Lower lobe of right lung (tissue), 2 donors: ENCODE measurements around the gene ARL2BP. TPM values are rescaled to one million over a fixed set of nuclear protein-coding genes. Genes with fewer than 3 reads are reported as not detected.

Experiments used
- ATAC-seq, 2 donors: fragments of 200-7000 bp; cut with Tn5 transposase; one replicate each; pipeline ENCODE4 v1.9.1; 2020 to 2022; ENCODE audit warnings: mild to moderate bottlenecking in 2 of 2, moderate library complexity in 2 of 2
- DNase-seq: peaks from one replicate; pipeline ENCODE4 v3.0.0-alpha.2; 2020
- H3K27ac ChIP-seq: fragments of 200-600 bp; one replicate; pipeline ENCODE4 v1.8.0; 2022
- H3K27me3 ChIP-seq: fragments of 200-600 bp; one replicate; pipeline ENCODE4 v1.8.0; 2022; ENCODE audit warnings: low read depth
- H3K36me3 ChIP-seq: fragments of 200-600 bp; one replicate; pipeline ENCODE4 v1.8.0; 2022; ENCODE audit warnings: mild to moderate bottlenecking
- H3K4me1 ChIP-seq: fragments of 200-600 bp; one replicate; pipeline ENCODE4 v1.8.0; 2022
- H3K4me3 ChIP-seq: fragments of 200-600 bp; one replicate; pipeline ENCODE4 v1.8.0; 2022; ENCODE audit warnings: mild to moderate bottlenecking
- H3K9me3 ChIP-seq: fragments of 200-600 bp; one replicate; pipeline ENCODE4 v1.8.0; 2022
- intact Hi-C: fragments of 100-400 bp; cut with DNase I; formaldehyde crosslinking; loops from one replicate; pipeline ENCODE4 v1.11.0; 2022
- total RNA-seq: library from RNA; stranded (reverse); fragmentation: NEBNext Ultra II Directional; extraction: Animal tissue kit (Norgen Biotek cat#: 25700); gene quantifications from one replicate; pipeline ENCODE4 v1.2.1, GENCODE V29; 2021
- TF ChIP-seq, protein P1 (sequence below): fragments of 200-600 bp; IDR thresholded peaks from one replicate; pipeline ENCODE4 v1.8.0; 2022; ENCODE audit warnings: antibody characterized with exemption, mild to moderate bottlenecking
- donor health status: DM: no; HTN: yes; CAD: no; lungs with severe emphysema.

The ARL2BP gene
- total RNA-seq, 1 donor from 2014 or later, result 58.1 TPM

GRCh38 chr16:57216968-57217367 is 28.1 kb upstream of the ARL2BP start:
- Histone ChIP-seq H3K4me1 (no peaks in the 10 kb centered on the region), H3K27ac (no peak overlapping the region), H3K9me3 (peaks cover 20% of the 10 kb centered on the region), H3K27me3 (no peaks in the 10 kb centered on the region), H3K4me3 (no peak overlapping the region), H3K36me3 (peaks cover 96% of the 10 kb centered on the region)
- intact Hi-C loops, result no loop called here
- DNase-seq (no peak), ATAC-seq (no peak)
- TF ChIP-seq, protein P1, sequence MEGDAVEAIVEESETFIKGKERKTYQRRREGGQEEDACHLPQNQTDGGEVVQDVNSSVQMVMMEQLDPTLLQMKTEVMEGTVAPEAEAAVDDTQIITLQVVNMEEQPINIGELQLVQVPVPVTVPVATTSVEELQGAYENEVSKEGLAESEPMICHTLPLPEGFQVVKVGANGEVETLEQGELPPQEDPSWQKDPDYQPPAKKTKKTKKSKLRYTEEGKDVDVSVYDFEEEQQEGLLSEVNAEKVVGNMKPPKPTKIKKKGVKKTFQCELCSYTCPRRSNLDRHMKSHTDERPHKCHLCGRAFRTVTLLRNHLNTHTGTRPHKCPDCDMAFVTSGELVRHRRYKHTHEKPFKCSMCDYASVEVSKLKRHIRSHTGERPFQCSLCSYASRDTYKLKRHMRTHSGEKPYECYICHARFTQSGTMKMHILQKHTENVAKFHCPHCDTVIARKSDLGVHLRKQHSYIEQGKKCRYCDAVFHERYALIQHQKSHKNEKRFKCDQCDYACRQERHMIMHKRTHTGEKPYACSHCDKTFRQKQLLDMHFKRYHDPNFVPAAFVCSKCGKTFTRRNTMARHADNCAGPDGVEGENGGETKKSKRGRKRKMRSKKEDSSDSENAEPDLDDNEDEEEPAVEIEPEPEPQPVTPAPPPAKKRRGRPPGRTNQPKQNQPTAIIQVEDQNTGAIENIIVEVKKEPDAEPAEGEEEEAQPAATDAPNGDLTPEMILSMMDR, result no peak

- H3K27me3 ChIP-seq, result no peaks in the 10 kb centered on the region
- ATAC-seq (no peak), DNase-seq (no peak)
- H3K36me3 ChIP-seq, result peaks cover 96% of the 10 kb centered on the region
- H3K27ac ChIP-seq, result no peak overlapping the region
- H3K9me3 ChIP-seq, result no peaks in the 10 kb centered on the region
- intact Hi-C loops, result no loop called here
- TF ChIP-seq, protein P1, result no peak
- H3K4me3 ChIP-seq, result no peak overlapping the region
- H3K4me1 ChIP-seq, result no peaks in the 10 kb centered on the region
These were observed 22.0 kb upstream of the ARL2BP start for GRCh38 chr16:57223057-57223456.

DNA sequence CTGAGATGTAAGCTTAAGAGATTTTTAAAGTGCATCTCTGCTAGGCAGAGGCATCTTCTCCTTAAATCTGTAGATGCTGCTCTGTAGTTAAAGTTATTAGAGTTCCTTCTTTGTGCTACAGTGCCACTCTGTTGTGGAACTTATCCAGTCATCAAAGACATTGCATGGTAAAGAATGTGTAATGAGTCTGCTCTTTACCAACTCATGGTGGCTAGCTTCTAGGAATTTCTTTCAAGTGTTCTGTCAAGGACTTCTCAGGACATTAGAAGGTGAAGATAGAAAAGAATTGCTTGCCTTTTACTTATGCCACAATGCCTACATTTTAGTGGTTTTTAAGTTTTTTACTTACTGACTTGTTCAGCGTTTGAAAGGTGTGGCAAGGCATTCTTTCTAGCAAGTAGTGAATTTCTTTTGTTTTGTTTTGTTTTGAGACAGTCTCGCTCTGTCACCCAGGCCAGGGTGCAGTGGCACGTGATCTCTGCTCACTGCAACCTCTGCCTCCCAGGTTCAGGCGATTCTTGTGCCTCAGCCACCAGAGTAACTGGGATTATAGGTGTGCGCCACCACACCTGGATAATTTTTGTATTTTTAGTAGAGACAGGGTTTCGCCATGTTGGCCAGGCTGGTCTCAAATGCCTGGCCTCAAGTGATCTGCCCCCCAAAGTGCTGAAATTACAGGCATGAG is 20.3 kb upstream of the ARL2BP start:
- Histone ChIP-seq H3K27ac (no peak overlapping the region), H3K9me3 (no peaks in the 10 kb centered on the region), H3K4me3 (no peak overlapping the region), H3K4me1 (no peaks in the 10 kb centered on the region), H3K36me3 (peaks cover 100% of the 10 kb centered on the region), H3K27me3 (no peaks in the 10 kb centered on the region)
- TF ChIP-seq, protein P1, result no peak
- intact Hi-C loops, result no loop called here
- ATAC-seq (no peak), DNase-seq (no peak)

- Histone ChIP-seq H3K9me3 (no peaks in the 10 kb centered on the region), H3K4me3 (no peak overlapping the region), H3K27me3 (no peaks in the 10 kb centered on the region), H3K36me3 (peaks cover 100% of the 10 kb centered on the region), H3K4me1 (no peaks in the 10 kb centered on the region), H3K27ac (no peak overlapping the region)
- TF ChIP-seq, protein P1, result no peak
- intact Hi-C loops, result no loop called here
- no peak for ATAC-seq
- DNase-seq, result no peak
These were observed 19.1 kb upstream of the ARL2BP start for GRCh38 chr16:57225978-57226377.

DNA sequence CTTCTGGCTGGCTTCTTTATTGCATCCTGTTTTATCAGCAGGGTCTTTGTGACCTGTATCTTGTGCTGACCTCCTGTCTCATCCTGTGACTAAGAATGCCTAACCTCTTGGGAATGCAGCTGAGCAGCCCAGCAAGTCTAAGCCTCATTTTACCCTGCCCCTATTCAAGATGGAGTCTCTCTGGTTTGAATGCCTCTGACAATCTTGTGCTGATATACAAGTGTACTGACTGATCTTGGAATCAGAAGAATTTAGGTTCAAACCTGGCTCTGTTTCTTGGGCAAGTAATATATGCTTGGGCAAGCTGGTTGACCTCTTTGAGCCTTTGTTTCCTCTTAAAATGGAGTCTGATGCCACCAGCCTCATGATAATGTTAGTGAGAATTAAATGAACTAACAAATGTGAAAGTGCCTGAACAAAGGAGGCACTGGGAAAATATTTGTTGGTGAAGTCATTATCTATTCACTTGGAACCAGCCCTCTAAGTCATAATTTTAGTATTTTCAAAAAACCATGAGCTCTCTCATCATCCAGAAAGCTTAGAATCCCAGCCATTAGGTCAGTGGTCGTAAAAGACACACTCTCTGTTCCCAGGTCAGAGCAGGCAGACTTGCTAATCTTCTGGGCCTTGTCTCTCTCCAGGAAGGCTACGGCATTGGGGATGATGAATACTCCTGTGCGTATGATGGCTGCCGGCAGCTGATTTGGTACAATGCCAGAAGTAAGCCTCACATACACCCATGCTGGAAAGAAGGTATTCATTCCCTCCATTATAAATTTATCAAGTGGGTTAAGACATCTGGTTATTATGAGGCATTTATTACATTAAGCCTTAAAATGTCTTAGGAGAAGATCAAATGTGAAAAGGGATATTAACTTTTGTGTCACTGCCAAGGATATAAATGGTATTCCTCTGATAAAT is 18.1 kb upstream of the ARL2BP start:
- Histone ChIP-seq H3K27me3 (no peaks in the 10 kb centered on the region), H3K36me3 (peaks cover 100% of the 10 kb centered on the region), H3K27ac (no peak overlapping the region), H3K4me1 (no peaks in the 10 kb centered on the region), H3K4me3 (no peak overlapping the region), H3K9me3 (no peaks in the 10 kb centered on the region)
- ATAC-seq, result no peak
- TF ChIP-seq, protein P1, result no peak
- intact Hi-C loops, result no loop called here
- no peak for DNase-seq
